GM21360 (cell line): ENCODE data around the gene LMBRD2.

Source experiments
- ATAC-seq: cut with Tn5 transposase; IDR thresholded peaks from one replicate; pipeline ENCODE4 v1.9.1; 2021; ENCODE audit warnings: mild to moderate bottlenecking, moderate library complexity; ENCODE audit not compliant: unreplicated experiment

LMBRD2 gene

DNA sequence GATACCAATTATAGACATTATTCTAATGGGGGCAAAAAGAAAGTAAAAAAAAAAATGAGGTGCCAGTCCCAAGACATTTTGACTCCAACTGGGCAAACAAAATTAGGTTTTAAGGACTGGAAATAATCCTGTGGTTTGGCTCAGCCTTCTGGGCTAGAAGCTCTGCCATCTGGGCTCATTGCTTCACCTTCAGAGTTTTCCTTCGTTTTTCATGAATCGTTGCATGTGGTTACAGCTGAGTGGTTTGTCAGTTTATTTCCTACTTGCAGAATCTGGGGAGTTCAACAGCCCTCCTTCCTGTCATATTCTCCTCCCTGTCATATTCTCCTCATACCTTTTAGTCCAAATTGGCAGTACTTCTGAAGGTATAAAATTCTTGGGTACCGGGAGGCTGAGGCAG lies 97.0 kb downstream of the LMBRD2 start:
- no peak for ATAC-seq

DNA sequence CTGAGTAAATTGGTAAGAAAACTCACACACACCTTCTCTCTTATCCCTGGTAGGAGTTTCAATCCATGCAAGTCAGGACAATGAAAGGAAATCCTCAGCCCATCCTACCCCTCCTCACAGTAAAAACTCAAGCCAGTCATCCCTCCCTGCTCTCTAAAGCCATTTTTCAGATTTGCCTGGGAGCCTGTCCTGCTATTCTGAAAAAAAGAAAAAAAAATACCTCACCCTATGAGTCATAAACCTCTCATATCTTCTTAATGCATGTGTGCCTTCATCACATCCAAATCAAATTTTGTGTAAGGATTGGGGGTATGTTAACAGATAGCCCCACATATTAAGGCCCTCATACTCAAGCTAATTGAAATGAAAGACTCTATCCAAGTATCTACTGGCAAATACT lies 99.1 kb downstream of the LMBRD2 start:
- ATAC-seq, result no peak

DNA sequence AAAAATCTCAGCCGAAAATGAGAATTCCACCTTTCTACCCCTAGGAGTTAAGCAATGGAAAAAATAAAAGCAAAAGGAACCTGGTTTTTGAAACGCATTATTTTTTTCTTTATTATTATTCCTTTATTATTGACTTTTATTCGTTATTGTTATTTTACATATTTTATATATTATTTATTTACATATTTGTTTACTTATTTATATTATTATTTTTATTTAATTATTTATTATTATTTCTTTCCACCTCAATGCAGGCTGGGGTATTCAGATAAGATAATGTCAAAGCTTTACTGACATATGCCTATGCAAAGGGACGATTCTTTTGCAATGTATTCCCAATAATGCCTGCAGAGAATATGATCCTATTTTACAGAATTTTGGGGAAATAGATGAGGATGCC lies 101.7 kb downstream of the LMBRD2 start:
- ATAC-seq, result no peak
